HG02852 (cell line): ENCODE data around the gene RPH3AL.
"Not testable (repeated sequence)": the region's sequence is repeated elsewhere in the genome, so short reads cannot be mapped to it uniquely, and the experiment has no call there.

Experiments
- ATAC-seq: cut with Tn5 transposase; IDR thresholded peaks from one replicate; pipeline ENCODE4 v1.9.1; 2021; ENCODE audit warnings: mild to moderate bottlenecking, moderate library complexity; ENCODE audit not compliant: unreplicated experiment

Gene RPH3AL

GRCh38 chr17:283911-284675 lies 68.5 kb downstream of the RPH3AL start:
- no peak for ATAC-seq

DNA sequence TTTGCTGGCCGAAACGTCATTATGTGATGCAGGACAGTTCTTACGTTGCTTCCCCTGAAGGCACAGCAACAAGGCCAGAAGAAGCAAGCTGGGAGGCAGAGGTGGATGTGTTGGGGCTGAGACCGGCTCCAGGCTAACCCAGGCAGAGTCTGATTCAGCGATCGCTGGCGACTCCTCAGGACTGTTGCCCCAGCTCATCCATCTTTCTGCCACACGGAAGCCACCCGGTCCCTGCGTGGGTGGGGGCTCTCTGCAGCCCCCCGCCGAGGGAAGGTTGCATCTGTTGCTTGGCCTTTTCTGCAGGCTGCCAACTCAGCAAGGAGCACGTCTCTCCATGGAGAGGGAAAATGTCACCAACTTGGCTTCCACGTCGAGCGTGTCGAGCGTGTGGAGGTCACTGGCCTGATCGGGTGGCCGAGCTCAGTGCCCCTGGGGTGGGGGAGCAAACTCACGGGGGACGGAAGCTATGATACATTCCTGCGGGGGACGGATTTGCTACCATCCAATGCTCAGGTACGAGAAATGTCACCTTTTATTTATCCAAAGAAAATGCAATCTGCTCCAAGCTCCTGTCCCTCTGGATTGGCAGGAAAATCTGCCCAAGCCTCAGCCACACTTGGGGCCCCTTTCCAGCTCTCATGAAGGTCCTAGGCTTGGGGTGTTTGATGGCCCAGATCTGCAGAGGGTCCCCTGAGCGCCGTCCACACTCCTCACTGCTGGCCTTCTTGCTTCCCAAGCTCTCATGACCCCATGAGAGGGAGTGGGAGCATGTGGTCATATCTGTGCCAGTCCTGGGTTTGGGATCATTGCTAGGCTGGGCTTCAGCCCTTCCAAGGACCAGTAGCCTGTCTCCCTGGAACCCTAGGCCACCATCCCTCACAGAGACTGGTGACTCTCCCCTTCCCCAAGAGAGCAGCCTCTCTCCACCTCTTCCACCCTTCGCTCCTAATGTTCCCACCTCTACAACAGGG lies 69.4 kb downstream of the RPH3AL start:
- no peak for ATAC-seq

DNA sequence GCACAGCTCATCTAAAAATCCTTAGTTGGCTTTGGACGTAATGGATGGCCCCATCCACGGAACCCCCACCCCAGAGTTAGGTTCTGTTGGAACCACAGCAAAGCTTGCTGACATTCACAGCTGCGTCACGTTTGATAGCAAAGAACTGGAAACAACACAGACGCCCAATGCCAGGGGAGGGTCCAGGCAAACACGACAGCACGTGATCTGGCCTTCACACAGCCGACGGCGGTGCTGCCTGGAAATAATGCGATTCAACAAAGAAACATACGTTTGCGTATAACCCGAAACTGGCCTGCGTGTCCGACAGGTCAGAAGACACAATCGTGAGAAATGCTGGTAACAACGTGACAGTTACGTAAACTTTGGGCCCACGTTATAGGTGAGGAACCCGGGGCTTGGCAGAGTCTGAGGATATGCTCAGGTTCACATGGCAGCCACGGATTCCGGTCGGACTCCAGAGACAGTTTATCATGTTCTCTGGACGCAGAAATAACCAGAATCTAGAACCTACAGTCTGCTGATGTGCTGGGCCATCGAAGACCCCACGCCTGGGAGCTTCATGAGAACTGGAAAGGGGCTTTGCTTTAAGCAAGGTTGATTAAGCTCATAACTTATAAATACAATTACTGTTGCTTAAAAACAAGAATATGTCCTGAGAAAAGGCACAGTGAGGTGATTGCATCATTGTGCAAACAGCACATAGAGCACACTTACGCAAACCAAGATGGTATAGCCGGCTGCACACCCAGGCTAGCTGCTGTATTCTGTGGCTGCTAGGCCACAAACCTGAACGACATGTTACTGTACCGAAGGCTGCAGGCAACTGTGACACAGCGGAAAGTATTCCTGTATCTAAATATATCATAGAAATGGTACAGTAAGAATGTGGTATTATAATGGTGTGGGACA lies 70.4 kb downstream of the RPH3AL start:
- no peak for ATAC-seq

DNA sequence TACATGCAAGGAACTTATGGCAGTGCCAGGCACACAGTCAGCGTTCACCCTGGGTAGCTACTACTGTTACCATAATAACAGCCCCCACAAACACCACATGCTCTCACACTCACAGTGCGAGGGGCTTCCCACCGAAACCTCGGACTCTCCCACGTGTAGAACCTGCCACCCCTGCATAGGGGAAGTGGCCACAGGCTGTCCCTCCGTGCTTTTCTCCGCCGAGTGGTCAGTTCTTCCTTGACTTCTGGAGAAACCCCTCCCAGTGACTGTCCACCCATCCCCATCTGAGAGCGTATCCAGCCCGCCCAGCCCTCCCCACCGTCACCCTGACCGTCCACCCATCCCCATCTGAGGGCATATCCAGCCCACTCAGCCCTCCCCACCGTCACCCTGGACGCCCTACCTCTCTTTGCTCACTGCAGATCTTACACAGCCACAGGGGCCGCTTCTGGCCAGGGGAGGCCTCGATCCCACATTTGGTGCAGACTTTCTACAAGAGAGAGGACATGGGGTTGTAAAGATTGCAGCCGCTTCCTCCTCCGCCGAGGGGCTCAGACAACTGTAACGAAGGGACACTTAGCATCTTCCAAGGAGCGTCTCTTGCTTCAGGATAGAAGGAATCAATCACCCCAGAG lies 71.1 kb downstream of the RPH3AL start:
- ATAC-seq, result no peak

GRCh38 chr17:280901-281300 lies 71.7 kb downstream of the RPH3AL start:
- ATAC-seq, result no peak

DNA sequence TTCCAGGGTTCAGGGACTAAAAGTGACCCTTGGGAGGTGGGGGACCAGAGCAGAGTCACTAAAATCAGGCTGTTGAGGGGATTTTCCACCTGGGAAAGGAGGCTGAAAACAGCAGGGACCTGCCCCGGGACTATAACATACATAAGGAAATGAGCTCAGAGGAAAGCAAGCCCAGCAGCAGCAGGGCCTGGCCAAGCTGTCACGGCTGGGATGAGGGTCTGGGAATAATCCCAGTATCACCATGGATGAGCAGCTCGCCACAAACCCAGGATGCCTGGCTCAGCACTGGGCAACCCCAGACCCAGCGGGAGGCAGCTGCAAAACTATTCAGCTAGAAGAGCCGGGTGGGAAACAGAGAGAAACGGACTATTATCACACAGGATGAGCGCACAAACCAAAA lies 72.4 kb downstream of the RPH3AL start:
- ATAC-seq, result no peak

DNA sequence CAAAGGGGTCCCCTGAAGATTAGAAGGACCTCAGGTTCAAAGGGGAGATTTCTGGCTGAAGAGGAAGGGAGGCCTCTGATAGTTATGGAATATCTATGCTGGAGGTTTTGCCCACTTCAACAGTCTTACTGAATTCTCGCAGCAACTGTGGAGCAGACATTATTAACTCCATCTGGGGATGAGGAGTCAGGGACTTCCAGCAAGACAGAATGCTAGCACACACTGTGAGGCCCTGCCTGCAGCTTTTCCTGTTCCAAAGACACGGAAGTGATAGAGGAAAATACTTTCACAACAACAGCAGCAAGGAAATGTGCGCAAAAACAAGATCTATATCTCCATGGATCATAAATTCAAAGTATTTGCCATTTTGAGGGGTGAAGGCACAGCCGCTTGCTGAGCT lies 72.8 kb downstream of the RPH3AL start:
- no peak for ATAC-seq

DNA sequence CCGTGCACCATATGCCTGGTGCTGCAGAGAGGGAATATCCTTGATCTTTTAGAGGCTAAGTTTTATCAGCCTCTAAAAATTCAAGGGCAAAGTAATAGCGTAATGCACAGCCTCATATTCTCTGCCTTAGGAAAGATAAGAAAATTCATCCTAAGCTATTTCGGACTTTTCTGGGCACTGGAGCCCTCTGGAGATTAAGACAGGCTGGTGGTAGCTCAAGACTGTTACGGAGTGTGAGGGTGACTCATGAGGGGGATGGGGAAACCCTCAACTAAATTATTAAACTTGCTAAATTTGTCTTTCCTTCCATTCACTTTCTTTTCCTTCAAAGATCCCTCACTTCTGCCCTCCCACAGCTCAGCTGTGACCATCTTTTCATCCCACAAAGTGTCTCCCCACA lies 73.3 kb downstream of the RPH3AL start:
- ATAC-seq, result no peak

DNA sequence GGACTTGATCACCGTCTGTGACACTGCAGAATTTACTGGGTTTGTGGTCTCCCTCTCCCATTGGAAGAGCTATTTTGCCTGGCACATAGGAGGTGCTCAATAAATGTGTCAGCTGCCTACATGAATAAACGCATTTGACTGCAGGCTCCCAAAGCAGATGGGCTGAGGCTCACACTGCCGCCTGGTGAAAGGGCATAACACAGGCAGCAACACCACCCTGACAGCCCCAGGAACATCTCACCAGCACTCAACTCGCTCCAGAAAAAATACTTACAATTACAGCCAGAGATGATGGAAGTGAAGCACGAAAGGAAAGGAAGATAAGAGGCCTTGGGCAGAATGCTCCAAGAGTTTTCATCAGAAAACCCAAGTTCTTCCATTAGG lies 73.9 kb downstream of the RPH3AL start:
- ATAC-seq, result no peak

DNA sequence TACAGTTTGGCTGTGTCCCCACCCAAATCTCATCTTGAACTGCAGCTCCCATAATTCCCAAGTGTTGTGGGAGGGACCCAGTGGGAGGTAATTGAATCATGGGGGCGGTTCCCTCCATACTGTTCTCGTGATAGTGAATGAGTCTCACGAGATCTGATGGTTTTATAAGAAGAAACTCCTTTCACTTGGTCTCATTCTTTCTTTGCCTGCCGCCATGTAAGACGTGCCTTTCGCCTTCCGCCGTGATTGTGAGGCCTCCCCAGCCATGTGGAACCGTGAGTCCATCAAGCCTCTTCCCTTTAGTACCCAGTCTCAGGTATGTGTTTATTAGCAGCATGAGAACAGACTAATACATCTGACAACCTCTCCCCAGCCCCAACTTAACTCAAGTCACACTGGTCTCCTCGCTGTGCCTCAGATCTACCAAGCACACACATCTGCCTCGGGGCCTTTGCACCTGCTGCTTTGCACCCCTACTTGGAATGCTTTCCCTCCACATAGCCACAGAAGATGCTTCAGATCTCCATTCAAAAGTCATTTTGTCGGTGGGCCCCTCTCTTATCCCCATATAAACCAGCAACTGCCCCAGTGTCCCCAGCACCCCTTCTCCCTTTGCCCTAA lies 74.4 kb downstream of the RPH3AL start:
- ATAC-seq, result no peak

GRCh38 chr17:274902-275301 lies 77.7 kb downstream of the RPH3AL start:
- ATAC-seq, result no peak

DNA sequence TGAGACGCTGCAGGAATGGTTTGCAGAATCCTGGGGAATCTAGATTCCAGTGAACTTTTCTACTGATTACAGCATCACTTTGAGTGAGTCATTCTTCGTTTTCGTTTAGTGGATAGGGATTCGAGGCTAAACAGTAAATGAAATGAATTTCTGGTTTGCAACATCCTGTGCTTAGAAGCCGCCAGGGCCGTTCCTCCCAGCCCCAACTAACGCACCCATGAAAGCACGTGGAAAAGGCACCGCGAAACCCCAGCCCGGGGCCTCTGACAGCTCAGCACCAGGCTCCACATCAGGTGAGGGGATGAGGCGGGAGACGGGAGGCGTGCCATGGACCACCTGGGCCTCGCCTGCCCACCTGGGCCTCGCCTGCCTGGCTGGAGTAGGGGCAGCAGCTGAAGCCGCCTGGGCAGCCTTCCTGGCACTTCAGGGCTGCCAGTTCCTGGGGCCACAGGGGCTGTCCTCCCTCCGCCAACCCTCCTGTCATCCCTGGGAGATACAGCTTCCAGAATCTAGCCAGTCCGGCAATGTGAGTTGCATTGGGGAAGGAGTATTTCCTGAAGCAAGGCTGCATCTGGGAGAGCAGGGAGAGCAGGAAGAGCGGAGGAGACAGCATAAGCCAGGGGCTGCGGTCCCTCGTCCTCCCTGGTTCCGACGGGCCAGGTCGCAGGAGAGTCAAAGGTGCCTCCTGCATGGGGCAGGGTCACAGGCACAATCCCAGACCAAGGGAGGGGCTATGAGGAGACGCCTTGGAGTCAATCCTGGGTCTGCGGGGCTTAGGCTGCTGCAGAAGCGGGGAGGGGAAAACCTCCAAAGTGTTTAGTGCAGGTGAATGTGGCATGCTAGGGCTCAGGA lies 78.4 kb downstream of the RPH3AL start:
- no peak for ATAC-seq

GRCh38 chr17:272856-273255 lies 79.8 kb downstream of the RPH3AL start:
- ATAC-seq, result not testable (repeated sequence)

DNA sequence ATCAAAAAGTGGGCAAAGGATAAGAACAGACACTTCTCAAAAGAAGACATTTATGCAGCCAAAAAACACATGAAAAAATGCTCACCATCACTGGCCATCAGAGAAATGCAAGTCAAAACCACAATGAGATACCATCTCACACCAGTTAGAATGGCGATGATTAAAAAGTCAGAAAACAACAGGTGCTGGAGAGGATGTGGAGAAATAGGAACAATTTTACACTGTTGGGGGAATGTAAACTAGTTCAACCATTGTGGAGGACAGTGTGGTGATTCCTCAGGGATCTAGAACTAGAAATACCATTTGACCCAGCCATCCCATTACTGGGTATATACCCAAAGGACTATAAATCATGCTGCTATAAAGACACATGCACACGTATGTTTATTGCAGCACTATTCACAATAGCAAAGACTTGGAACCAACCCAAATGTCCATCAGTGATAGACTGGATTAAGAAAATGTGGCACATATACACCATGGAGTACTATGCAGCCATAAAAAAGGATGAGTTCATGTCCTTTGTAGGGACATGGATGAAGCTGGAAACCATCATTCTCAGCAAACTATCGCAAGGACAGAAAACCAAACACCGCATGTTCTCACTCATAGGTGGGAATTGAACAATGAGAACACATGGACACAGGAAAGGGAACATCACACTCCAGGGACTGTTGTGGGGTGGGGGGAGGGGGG lies 80.5 kb downstream of the RPH3AL start:
- ATAC-seq, result not testable (repeated sequence)

- no peak for ATAC-seq
Measured at GRCh38 chr17:269616-270514, 82.7 kb downstream of the RPH3AL start.

GRCh38 chr17:266701-267667 lies 85.6 kb downstream of the RPH3AL start:
- ATAC-seq, result no peak
